Lung (tissue), 12 donors: ENCODE measurements around the gene ACVR2B. TPM values are rescaled to one million over a fixed set of nuclear protein-coding genes. Genes with fewer than 3 reads are reported as not detected.

Experiments
- ATAC-seq: fragments of 200-7000 bp; cut with Tn5 transposase; one replicate; pipeline ENCODE4 v1.9.1; 2020; ENCODE audit warnings: moderate number of reproducible peaks; ENCODE audit not compliant: insufficient read depth, low FRiP score
- DNase-seq, 3 donors: peaks; one replicate each; pipeline ENCODE4 v3.0.0-alpha.2; 2013 to 2017
- H3K27ac ChIP-seq, 2 donors: one replicate each; pipeline ENCODE4 v1.5.1; 2013; ENCODE audit warnings: mild to moderate bottlenecking in 2 of 2, moderate library complexity in 2 of 2, control low read depth in 1 of 2, inconsistent platforms in 1 of 2, low read depth in 1 of 2, low read length in 1 of 2
- H3K27me3 ChIP-seq, 3 donors: one replicate each; pipeline ENCODE4 v1.5.1; 2013; ENCODE audit warnings: low read length in 2 of 3; ENCODE audit not compliant: control insufficient read depth in 3 of 3, insufficient read depth in 3 of 3
- H3K36me3 ChIP-seq, 4 donors: one replicate each; pipeline ENCODE4 v1.5.1; 2013; ENCODE audit warnings: low read length in 4 of 4, mild to moderate bottlenecking in 1 of 4, moderate library complexity in 1 of 4; ENCODE audit not compliant: control insufficient read depth in 4 of 4, insufficient read depth in 4 of 4
- H3K4me1 ChIP-seq, 5 donors: one replicate each; pipeline ENCODE4 v1.5.1; 2013; ENCODE audit warnings: low read length in 5 of 5, mild to moderate bottlenecking in 2 of 5, moderate library complexity in 1 of 5; ENCODE audit not compliant: control insufficient read depth in 5 of 5, insufficient read depth in 5 of 5
- H3K4me3 ChIP-seq: one replicate; pipeline ENCODE4 v1.5.1; 2013; ENCODE audit warnings: mild to moderate bottlenecking, control low read depth, moderate library complexity
- H3K9ac ChIP-seq, 2 donors: one replicate each; pipeline ENCODE4 v1.5.1; 2013; ENCODE audit warnings: low read length in 2 of 2, control low read depth in 1 of 2; ENCODE audit not compliant: insufficient read depth in 1 of 2
- H3K9me3 ChIP-seq, 4 donors: one replicate each; pipeline ENCODE4 v1.5.1; 2013; ENCODE audit warnings: low read length in 3 of 4, mild to moderate bottlenecking in 1 of 4, moderate library complexity in 1 of 4; ENCODE audit not compliant: control insufficient read depth in 4 of 4, insufficient read depth in 3 of 4
- WGBS, 2 donors: extraction: QIAGEN DNeasy Blood & Tissue Kit; methylation state at CpG; one replicate each; pipeline ENCODE4 v1.1.7; 2013; 5-methylcytosine and 5-hydroxymethylcytosine counted together
- polyA plus RNA-seq, 2 donors: library from polyadenylated mRNA; stranded (reverse); fragments of 200-250 nt; gene quantifications; one replicate each; pipeline ENCODE4 v1.2.1, GENCODE V29; 2013
- total RNA-seq, 2 donors: library from RNA; depleted of rRNA in 1 of 2; stranded (reverse); fragments of >200 nt in 1 of 2; gene quantifications; one replicate each; pipeline ENCODE4 v1.2.1, GENCODE V29; 2014 to 2021
- TF ChIP-seq, protein P1 (sequence below): IDR thresholded peaks from 2 replicates; pipeline ENCODE4 v1.5.1; 2012; ENCODE audit warnings: mild to moderate bottlenecking; ENCODE audit errors: control extremely low read depth, extremely low read depth
- donor health status: control.
- donor health status: control.
- donor health status: Bipolar disorder and iron deficiency.
- donor health status: healthy.
- donor health status: DM: yes; HTN: yes; CAD: no.

The ACVR2B gene
- total and polyA plus RNA-seq, 4 donors: 0.80 to 16.0 (median 3.5) TPM

- Histone ChIP-seq H3K36me3 (peaks cover 2 to 22% (median 7%) of the 10 kb centered on the region in 4 donors), H3K4me1 (peaks cover 0 to 9% (median 0%) of the 10 kb centered on the region in 5 donors), H3K4me3 (no peak overlapping the region), H3K27ac (no peak overlapping the region), H3K9ac (no peak overlapping the region), H3K9me3 (no peaks in the 10 kb centered on the region), H3K27me3 (no peaks in the 10 kb centered on the region)
- DNase-seq (no peak), ATAC-seq (no peak)
- TF ChIP-seq, protein P1, sequence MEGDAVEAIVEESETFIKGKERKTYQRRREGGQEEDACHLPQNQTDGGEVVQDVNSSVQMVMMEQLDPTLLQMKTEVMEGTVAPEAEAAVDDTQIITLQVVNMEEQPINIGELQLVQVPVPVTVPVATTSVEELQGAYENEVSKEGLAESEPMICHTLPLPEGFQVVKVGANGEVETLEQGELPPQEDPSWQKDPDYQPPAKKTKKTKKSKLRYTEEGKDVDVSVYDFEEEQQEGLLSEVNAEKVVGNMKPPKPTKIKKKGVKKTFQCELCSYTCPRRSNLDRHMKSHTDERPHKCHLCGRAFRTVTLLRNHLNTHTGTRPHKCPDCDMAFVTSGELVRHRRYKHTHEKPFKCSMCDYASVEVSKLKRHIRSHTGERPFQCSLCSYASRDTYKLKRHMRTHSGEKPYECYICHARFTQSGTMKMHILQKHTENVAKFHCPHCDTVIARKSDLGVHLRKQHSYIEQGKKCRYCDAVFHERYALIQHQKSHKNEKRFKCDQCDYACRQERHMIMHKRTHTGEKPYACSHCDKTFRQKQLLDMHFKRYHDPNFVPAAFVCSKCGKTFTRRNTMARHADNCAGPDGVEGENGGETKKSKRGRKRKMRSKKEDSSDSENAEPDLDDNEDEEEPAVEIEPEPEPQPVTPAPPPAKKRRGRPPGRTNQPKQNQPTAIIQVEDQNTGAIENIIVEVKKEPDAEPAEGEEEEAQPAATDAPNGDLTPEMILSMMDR: no peak
- 91 to 92% methylated on average over 7 of the region's 7 CpGs for WGBS, 2 donors
Observed at GRCh38 chr3:38515367-38515766, 61.7 kb downstream of the ACVR2B start.

- Histone ChIP-seq H3K4me1 (peaks cover 0 to 10% (median 0%) of the 10 kb centered on the region in 5 donors), H3K36me3 (peaks cover 2 to 16% (median 7%) of the 10 kb centered on the region in 4 donors), H3K27me3 (no peaks in the 10 kb centered on the region), H3K9me3 (no peaks in the 10 kb centered on the region), H3K9ac (no peak overlapping the region), H3K27ac (no peak overlapping the region), H3K4me3 (no peak overlapping the region)
- TF ChIP-seq, protein P1: no peak
- 0 to 4% methylated on average over 1 of the region's 1 CpG for WGBS, 2 donors
- DNase-seq: no peak
- ATAC-seq: no peak
Observed at GRCh38 chr3:38516669-38517068, 63.0 kb downstream of the ACVR2B start.

GRCh38 chr3:38519000-38519399 is 65.3 kb downstream of the ACVR2B start:
- TF ChIP-seq, protein P1: no peak
- WGBS, 2 donors: 67 to 83% methylated on average over 1 of the region's 1 CpG
- H3K4me3 ChIP-seq: no peak overlapping the region
- DNase-seq: no peak
- peak overlapping the region in 1 of 2 donors; percentile 53 for H3K27ac ChIP-seq
- H3K27me3 ChIP-seq: no peaks in the 10 kb centered on the region
- H3K9me3 ChIP-seq: no peaks in the 10 kb centered on the region
- ATAC-seq: no peak
- H3K36me3 ChIP-seq: peaks cover 2 to 16% (median 11%) of the 10 kb centered on the region in 4 donors
- H3K4me1 ChIP-seq: peaks cover 0 to 10% (median 0%) of the 10 kb centered on the region in 5 donors
- H3K9ac ChIP-seq: no peak overlapping the region

- peak overlapping the region in 1 of 2 donors; percentile 60 for H3K27ac ChIP-seq
- WGBS, 2 donors: 32 to 42% methylated on average over 5 of the region's 5 CpGs
- H3K36me3 ChIP-seq: peaks cover 4 to 19% (median 15%) of the 10 kb centered on the region in 4 donors
- no peak overlapping the region for H3K4me3 ChIP-seq
- H3K27me3 ChIP-seq: no peaks in the 10 kb centered on the region
- ATAC-seq (no peak), DNase-seq (no peak)
- TF ChIP-seq, protein P1: no peak
- H3K4me1 ChIP-seq: peaks cover 0 to 10% (median 0%) of the 10 kb centered on the region in 5 donors
- no peak overlapping the region for H3K9ac ChIP-seq
- H3K9me3 ChIP-seq: no peaks in the 10 kb centered on the region
Observed at GRCh38 chr3:38519651-38520050, 66.0 kb downstream of the ACVR2B start.
